ENCODE measurements around the gene SEPTIN8.

Gene SEPTIN8

GRCh38 chr5:132781029-132781428, 4.0 kb upstream of the SEPTIN8 start:
- no peak for DNase-seq

- DNase-seq = no peak
Measured at GRCh38 chr5:132780577-132780976, 3.5 kb upstream of the SEPTIN8 start.

- DNase-seq = no peak
Measured at GRCh38 chr5:132779961-132780360, 2.9 kb upstream of the SEPTIN8 start.

GRCh38 chr5:132778856-132779255, 1.8 kb upstream of the SEPTIN8 start:
- DNase-seq = no peak

- no peak for DNase-seq
Measured at GRCh38 chr5:132778129-132778528, 1.1 kb upstream of the SEPTIN8 start.

GRCh38 chr5:132776938-132777208, 166 bp downstream of the SEPTIN8 start:
- DNase-seq = no peak

- peak in 1 of 2 experiments; percentile 29 for DNase-seq
Measured at GRCh38 chr5:132776131-132776937, 705 bp downstream of the SEPTIN8 start.

- no peak for DNase-seq
Measured at GRCh38 chr5:132775476-132775961, 1.5 kb downstream of the SEPTIN8 start.

- no peak for DNase-seq
Measured at GRCh38 chr5:132774896-132775295, 2.1 kb downstream of the SEPTIN8 start.

GRCh38 chr5:132774406-132774805, 2.6 kb downstream of the SEPTIN8 start:
- no peak for DNase-seq

- DNase-seq = no peak
Measured at GRCh38 chr5:132773601-132774355, 3.3 kb downstream of the SEPTIN8 start.

- DNase-seq = no peak
Measured at GRCh38 chr5:132773114-132773513, 3.9 kb downstream of the SEPTIN8 start.

GRCh38 chr5:132772291-132773070, 4.6 kb downstream of the SEPTIN8 start:
- no peak for DNase-seq

- DNase-seq = no peak
Measured at GRCh38 chr5:132771503-132771998, 5.5 kb downstream of the SEPTIN8 start.

- DNase-seq = no peak
Measured at GRCh38 chr5:132770476-132771159, 6.4 kb downstream of the SEPTIN8 start.

GRCh38 chr5:132768485-132768868, 8.6 kb downstream of the SEPTIN8 start:
- DNase-seq = no peak

GRCh38 chr5:132767150-132767549, 9.9 kb downstream of the SEPTIN8 start:
- no peak for DNase-seq

GRCh38 chr5:132766806-132767055, 10.3 kb downstream of the SEPTIN8 start:
- DNase-seq = no peak

GRCh38 chr5:132766020-132766805, 10.8 kb downstream of the SEPTIN8 start:
- no peak for DNase-seq

GRCh38 chr5:132765311-132766019, 11.6 kb downstream of the SEPTIN8 start:
- no peak for DNase-seq

GRCh38 chr5:132764671-132765238, 12.3 kb downstream of the SEPTIN8 start:
- no peak for DNase-seq

Data from SHP77 (cell line).